Measurements from ENCODE around the gene PACC1.

- TF ChIP-seq CTCF (IDR thresholded peaks at IDR 0.05), result no peak
- TF ChIP-seq POLR2A (IDR thresholded peaks at IDR 0.05), result no peak
Observed at GRCh38 chr1:212381397-212382035, 33.2 kb downstream of the PACC1 start.
